T-helper 2 cell (primary cell): ENCODE data around the gene HPN.

Experiments used
- DNase-seq, 5 experiments: peaks; one replicate each; pipeline versions ENCODE4 v3.0.0 to v3.0.0-alpha.2; 2012 to 2022

The HPN gene

GRCh38 chr19:35106898-35107541, 65.5 kb downstream of the HPN start:
- DNase-seq, result no peak

DNA sequence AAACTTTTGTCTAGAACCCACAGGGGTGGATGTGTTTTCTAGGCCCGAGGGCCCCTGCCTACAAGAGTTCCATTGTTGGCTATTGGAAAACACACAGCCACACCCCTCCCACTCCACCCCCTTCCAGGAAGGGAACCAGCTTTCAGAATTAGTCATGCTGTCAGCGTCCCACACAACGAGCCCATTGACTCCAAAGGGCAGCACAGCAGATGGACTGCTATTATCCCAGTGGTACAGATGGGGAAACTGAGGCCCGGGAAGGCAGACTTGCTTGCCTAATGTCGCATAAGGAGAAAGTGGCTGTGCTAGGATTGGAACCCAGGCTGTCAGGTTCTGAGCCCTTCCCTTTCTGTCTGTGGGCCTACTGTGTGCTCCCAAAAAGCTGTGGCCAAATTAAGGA, 66.0 kb downstream of the HPN start:
- DNase-seq, result no peak

GRCh38 chr19:35108730-35109129, 67.2 kb downstream of the HPN start:
- DNase-seq, result no peak

DNA sequence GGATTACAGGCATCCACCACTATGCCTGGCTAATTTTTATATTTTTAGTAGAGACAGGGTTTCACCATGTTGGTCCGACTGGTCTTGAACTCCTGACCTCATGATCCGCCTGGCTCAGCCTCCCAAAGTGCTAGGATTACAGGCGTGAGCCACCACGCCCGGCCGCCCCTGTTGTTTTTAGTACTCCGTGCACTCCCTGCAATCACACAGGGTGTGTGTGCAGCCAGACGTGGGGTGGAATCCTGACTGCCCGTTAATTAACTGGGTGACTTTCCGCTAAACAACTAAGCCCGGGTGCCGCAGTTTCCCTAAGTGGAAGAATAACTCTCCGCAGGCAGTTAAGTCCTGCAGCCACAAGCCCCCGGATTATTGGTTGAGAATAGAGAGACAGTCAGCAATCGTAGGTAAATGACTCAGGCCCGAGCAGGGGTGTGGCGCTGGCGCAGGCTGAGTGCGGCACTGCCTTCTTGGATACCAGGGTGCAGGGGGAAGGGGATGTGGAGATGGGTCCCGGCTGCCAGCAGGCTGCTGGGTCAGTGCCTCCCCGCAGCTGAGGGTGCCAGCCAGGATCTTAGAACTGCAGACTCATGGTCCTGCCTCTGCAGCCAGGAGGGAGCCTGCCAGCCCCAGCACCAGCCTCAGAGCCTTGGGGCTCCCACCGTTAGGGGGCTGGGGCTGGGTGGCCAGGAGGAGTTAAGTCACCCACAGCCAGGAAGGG, 68.0 kb downstream of the HPN start:
- DNase-seq, result no peak

DNA sequence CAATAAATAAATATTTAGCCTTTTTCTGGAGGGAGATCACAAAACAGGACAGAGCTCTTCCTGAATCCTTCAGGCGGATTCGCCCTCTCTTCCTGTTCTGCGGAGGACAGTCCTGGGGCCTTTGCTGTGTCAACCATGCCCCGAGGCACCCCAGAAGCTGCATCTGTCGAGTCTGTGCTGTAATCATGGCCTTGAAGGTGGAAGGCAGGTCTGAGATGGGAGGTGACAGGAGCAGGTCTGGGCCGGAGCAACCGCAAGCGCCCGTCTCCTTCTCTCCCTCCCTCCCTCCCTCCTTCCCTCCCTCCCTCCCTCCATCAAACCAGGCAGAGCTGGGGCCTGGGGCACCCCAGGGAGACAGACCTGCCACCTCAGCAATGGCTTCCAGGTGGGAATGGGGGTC, 69.5 kb downstream of the HPN start:
- no peak for DNase-seq

DNA sequence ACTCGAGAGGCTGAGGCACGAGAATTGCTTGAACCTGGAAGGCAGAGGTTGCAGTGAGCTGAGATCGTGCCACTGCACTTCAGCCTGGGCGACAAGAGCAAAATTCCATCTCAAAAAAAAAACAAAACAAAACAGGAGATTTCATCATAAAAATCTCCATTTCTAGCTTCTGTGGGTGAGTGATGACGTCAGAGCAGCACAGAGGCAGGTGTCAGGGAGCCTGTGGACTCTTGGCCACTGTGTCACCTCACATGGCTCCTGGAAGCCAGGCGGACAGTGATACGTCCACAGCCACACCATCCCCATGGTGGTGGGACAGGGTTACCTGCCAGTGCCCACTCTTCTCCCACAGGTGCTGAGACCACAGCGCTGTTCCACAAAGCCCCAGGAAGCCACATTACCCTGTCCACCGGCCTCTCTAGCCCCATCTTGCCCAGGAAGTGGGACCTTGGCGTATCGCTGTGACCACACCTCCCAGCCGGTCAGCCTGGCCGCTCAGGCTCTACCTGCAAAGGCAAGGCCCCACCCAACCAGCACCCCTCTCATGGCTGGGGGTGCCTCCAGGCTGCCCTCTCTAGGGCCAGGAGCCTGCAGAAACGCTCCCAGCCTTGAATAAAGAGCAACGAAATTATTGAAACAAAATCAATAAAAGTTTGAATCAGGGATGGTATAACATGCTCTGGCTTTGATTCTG, 71.6 kb downstream of the HPN start:
- DNase-seq, result no peak

GRCh38 chr19:35114353-35115176, 73.0 kb downstream of the HPN start:
- DNase-seq, result peak; percentile 34 to 58 (median 49)

DNA sequence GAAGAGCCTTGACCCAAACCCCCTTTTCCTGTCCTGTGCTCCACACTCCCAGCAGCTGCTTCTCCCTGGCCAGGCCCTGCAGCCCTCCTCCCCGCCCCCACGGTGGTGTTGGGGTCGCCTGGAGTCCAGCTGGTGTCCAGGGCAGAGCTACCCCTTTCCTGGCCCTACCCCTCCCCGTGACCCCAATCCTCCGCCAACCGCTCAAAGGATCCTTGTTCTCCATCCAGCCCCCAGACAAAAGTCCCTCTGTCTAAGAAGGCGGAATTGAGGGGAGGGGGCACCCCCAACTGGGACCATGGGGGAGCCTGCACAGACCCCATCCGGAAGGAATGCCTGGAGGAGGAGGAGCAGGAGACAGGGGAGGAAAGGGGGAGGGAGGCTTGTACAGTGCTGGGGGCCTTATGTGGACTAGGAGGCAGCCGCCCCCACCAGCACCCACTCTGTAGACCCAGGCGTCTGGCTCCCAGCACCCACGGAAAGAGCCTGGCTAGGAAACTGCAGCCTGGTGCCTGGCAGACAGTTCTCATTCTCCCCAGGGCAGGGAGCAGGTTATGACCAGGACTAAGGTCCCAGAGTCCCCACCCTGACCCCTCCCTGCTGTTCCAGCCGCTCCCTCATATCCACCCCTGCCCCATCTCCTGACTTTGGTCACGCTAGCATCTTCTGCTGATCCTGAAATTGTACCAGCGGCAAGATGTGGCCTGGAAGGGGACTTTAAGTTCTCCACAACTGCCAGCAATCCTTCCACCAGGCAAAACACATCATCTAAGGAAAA, 73.8 kb downstream of the HPN start, which contains the start of gene FXYD3:
Gene FXYD3 (plus strand): TSS at position 647 of the 775 bp plus-strand sequence. CDS start 3,554 bp downstream, outside the sequence.
- DNase-seq, result no peak
